ENCODE results near the gene TLL2. TPM values are rescaled to one million over a fixed set of nuclear protein-coding genes. Genes with fewer than 3 reads are reported as not detected.

TLL2 gene
- total RNA-seq, 4 donors from 2014 or later: 0.40 to 0.62 TPM; not detected in 2

DNA sequence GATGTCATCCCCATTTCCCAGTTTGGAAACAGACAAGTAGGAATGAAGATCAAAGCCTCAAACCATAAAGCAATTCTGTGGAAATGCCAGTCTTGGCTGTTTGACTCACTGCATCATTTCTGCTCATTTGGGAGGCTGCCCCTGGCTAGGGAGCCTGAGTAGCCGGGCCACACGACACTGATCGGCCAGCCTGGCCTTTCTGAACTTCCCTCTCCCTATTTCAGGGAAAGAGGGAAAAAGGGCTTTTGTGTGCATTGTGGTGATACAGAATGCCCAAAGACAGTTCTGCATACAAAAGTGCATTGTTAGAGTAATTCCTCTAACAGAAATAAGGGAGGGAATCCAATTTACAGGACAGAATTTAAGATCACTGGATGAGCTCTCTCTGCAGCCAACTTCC, 113.3 kb downstream of the TLL2 start:
- H3K36me3 ChIP-seq: no peaks in the 10 kb centered on the region
- H3K27ac ChIP-seq: no peak overlapping the region
- H3K27me3 ChIP-seq: peaks cover 0 to 70% (median 4%) of the 10 kb centered on the region in 4 donors
- 68 to 83% methylated on average over 2 to 3 of the region's 3 CpGs for WGBS, 2 donors
- H3K4me3 ChIP-seq: no peak overlapping the region
- no peak for TF ChIP-seq POLR2A (IDR thresholded peaks at IDR 0.05)
- TF ChIP-seq, protein P1, sequence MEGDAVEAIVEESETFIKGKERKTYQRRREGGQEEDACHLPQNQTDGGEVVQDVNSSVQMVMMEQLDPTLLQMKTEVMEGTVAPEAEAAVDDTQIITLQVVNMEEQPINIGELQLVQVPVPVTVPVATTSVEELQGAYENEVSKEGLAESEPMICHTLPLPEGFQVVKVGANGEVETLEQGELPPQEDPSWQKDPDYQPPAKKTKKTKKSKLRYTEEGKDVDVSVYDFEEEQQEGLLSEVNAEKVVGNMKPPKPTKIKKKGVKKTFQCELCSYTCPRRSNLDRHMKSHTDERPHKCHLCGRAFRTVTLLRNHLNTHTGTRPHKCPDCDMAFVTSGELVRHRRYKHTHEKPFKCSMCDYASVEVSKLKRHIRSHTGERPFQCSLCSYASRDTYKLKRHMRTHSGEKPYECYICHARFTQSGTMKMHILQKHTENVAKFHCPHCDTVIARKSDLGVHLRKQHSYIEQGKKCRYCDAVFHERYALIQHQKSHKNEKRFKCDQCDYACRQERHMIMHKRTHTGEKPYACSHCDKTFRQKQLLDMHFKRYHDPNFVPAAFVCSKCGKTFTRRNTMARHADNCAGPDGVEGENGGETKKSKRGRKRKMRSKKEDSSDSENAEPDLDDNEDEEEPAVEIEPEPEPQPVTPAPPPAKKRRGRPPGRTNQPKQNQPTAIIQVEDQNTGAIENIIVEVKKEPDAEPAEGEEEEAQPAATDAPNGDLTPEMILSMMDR (IDR thresholded peaks at IDR 0.05): no peak
- intact Hi-C loops (cut with DNase I): no loop called here
- DNase-seq: no peak
- H3K4me1 ChIP-seq: no peaks in the 10 kb centered on the region
- H3K9me3 ChIP-seq: no peaks in the 10 kb centered on the region

DNA sequence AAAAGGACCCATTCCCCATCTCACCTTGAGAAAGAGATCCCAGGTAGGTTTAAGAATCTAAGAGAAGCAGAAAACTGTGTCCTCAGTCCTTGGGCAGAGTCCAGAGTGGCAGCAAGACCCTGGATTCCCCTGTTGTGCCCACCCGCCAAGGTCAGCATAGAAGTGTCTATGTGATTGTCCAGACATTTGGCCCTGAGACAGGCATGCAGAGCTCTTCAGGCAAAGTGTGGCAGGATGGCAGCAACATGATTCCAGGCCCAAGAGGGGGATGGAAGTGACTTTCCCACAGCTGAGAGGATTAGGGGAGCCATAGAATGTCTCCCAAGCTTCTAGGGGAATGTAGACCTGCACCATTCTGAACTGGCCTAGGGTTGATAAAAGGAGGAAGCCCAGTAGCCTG, 115.8 kb downstream of the TLL2 start:
- TF ChIP-seq, protein P1 (IDR thresholded peaks at IDR 0.05): no peak
- TF ChIP-seq POLR2A (IDR thresholded peaks at IDR 0.05): no peak
- intact Hi-C loops (cut with DNase I): loop anchor here (10.0 kb wide), 1 partner anchor 117 kb away; the partner anchor contains the start of gene TLL2
- WGBS, 2 donors: 100% methylated on average over 1 of the region's 1 CpG
- H3K27ac ChIP-seq: no peak overlapping the region
- no peaks in the 10 kb centered on the region for H3K4me1 ChIP-seq
- no peak for DNase-seq
- H3K9me3 ChIP-seq: no peaks in the 10 kb centered on the region
- H3K27me3 ChIP-seq: peaks cover 0 to 90% (median 4%) of the 10 kb centered on the region in 4 donors
- H3K36me3 ChIP-seq: no peaks in the 10 kb centered on the region
- no peak overlapping the region for H3K4me3 ChIP-seq

DNA sequence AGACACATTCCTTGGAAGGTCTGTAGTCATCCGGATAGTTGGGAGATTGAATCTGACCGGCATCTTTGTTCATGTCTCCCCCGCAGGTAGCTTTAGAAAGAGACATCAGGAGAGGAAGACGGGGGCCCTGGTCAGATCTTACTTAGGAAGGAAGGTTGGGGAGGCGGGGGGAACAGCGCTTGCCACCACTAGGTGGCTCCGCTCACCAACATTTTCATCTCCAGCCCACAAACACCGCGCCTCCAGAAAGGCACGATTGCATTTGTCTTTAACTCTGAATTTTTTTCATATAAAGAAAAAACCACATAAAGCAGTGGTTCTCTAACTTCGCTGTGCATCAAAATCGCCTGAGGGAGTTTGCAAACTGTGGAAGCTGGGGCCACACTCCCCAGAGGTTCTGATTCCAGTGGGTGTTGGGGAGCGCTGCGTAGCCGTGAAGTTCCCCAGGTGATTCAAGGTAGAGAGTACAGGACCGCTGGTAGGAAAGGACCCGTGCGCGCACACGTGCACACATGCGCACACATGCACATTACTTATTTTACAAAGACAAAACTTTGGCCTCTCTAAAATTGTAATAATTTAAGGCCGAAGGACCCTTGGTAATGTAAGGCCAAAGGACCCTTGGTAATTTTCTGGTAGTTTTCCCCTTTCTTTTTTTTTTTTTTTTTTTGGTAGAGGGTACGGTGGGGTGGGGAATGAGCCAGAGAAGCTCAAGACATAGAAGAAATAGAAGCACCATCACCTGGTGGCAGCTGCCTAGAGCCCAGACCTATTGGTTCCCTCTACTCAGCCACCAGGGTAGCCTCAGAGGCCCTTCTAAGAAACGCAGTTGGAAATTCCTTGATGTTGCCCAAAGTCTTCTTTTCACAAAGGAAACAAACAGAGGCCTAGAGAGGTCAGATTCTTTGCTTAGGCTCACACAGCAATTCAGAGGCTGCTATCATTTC, 117.5 kb downstream of the TLL2 start:
- no peaks in the 10 kb centered on the region for H3K9me3 ChIP-seq
- H3K4me1 ChIP-seq: no peaks in the 10 kb centered on the region
- H3K27me3 ChIP-seq: peaks cover 0 to 81% (median 4%) of the 10 kb centered on the region in 4 donors
- no peak overlapping the region for H3K27ac ChIP-seq
- DNase-seq: no peak
- H3K36me3 ChIP-seq: no peaks in the 10 kb centered on the region
- WGBS, 2 donors: 16 to 24% methylated on average over 9 to 22 of the region's 24 CpGs
- TF ChIP-seq, protein P1 (IDR thresholded peaks at IDR 0.05): peak; percentile 60 to 87 (median 83)
- no peak for TF ChIP-seq POLR2A (IDR thresholded peaks at IDR 0.05)
- intact Hi-C loops (cut with DNase I): loop anchor here (10.0 kb wide), 1 partner anchor 119 kb away; the partner anchor contains the start of gene TLL2
- no peak overlapping the region for H3K4me3 ChIP-seq

DNA sequence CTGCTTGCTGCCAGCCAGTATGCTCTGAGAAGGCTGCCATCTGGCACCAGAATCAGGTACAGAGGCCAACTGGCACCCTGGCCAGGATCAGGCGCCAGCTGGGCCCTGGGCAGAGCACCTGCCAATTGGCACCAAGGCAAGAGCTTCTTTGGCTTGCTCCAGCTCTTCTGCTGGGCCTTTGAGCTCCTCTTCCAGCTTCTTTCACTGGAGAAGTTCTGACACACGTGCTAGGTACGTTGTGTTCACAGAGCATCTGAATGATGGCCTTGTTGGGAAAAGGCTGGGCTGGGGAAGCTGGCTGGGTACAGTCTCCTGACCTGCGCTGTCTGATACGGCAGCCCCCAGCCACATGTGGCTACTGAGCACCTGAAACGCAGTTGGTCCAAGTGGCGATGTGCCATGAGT, 123.3 kb downstream of the TLL2 start:
- 46 to 60% methylated on average over 3 to 6 of the region's 7 CpGs for WGBS, 2 donors
- no peaks in the 10 kb centered on the region for H3K9me3 ChIP-seq
- TF ChIP-seq POLR2A (IDR thresholded peaks at IDR 0.05): no peak
- TF ChIP-seq, protein P1 (IDR thresholded peaks at IDR 0.05): no peak
- no peak overlapping the region for H3K27ac ChIP-seq
- intact Hi-C loops (cut with DNase I): loop anchor here (10.0 kb wide), 1 partner anchor 124 kb away; the partner anchor contains the start of gene TLL2
- H3K36me3 ChIP-seq: no peaks in the 10 kb centered on the region
- no peak for DNase-seq
- peaks cover 0 to 79% (median 0%) of the 10 kb centered on the region in 4 donors for H3K27me3 ChIP-seq
- H3K4me3 ChIP-seq: no peak overlapping the region
- H3K4me1 ChIP-seq: peaks cover 0 to 17% (median 0%) of the 10 kb centered on the region in 3 donors

DNA sequence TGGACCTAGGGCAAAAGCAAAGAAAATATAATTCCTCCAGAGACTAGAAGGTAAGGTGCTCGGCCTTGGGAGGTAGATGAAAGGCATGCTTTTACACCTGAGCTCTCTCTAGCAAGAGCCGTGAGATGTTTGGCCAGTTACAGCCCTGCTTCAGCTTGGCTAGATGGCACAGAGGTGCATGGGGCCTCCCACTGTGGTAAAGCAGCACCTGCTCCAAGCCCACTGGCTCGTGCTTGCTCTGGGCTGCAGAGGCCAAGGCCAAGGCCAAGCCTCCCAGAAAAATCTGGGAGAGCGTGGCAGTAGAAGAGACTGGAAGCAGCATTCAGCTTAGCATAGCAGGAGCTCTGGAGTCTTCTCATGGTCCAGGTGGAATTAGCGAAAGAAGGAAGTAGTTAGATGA, 123.9 kb downstream of the TLL2 start:
- peaks cover 0 to 77% (median 0%) of the 10 kb centered on the region in 4 donors for H3K27me3 ChIP-seq
- 39 to 43% methylated on average over 4 of the region's 5 CpGs for WGBS, 2 donors

More for the DNA sequence above, 123.9 kb downstream of the TLL2 start:
- H3K4me3 ChIP-seq: no peak overlapping the region
- no peaks in the 10 kb centered on the region for H3K9me3 ChIP-seq
- DNase-seq: no peak
- no peak overlapping the region for H3K27ac ChIP-seq
- peaks cover 0 to 17% (median 0%) of the 10 kb centered on the region in 3 donors for H3K4me1 ChIP-seq
- H3K36me3 ChIP-seq: no peaks in the 10 kb centered on the region
- TF ChIP-seq, protein P1 (IDR thresholded peaks at IDR 0.05): no peak
- no peak for TF ChIP-seq POLR2A (IDR thresholded peaks at IDR 0.05)
- intact Hi-C loops (cut with DNase I): loop anchor here (10.0 kb wide), 1 partner anchor 125 kb away; the partner anchor contains the start of gene TLL2

Measured in esophagus squamous epithelium (tissue), 5 donors.